Measurements from ENCODE around the gene WEE1. TPM values are rescaled to one million over a fixed set of nuclear protein-coding genes. Genes with fewer than 3 reads are reported as not detected.
"Not testable (repeated sequence)": the region's sequence is repeated elsewhere in the genome, so short reads cannot be mapped to it uniquely, and the experiment has no call there.

WEE1 gene
- total and polyA plus RNA-seq, 10 donors, result 6.3 to 30.6 (median 14.4) TPM

DNA sequence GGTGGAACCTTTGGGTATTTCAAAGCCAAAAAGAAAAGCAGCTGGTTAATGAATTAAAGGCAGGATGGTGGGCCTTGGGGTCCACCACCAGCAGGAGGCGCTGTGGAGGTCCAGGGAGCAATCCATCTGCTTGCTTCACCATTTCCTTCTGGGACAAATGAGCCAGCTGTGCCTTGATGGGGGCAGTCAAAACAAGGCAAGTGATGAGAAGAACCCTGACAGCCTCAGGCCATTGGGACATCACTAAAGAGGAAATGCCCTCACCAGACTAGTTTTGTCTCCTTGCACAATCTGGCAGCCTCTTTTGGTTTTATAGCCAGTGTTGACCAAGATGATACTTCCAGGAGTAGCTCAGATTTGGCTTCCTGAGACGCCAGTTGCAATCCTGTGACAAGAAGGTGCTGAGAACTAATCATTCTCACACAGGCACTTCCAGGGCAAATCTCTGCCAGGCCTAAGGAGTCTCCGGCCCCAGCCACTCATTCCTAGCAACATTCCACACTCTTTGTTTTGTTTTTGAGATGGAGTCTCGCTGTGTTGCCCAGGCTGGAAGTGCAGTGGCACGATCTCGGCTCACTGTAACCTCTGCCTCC, 38.2 kb upstream of the WEE1 start:
- no peak overlapping the region for H3K4me3 ChIP-seq
- peak; percentile 91 for DNase-seq
- 65 to 75% (median 71%) methylated on average over 6 of the region's 6 CpGs for WGBS, 5 donors
- TF ChIP-seq CTCF (IDR thresholded peaks at IDR 0.05 in 8 of 11, conservative IDR thresholded peaks at IDR 0.05 in 3 of 11) (peak; percentile 67 to 88 (median 81)), POLR2A (IDR thresholded peaks at IDR 0.05) (no peak), POLR2AphosphoS5 (IDR thresholded peaks at IDR 0.05) (peak in 2 of 3 donors; percentile 36 to 47)
- H3K4me1 ChIP-seq, result peaks cover 0 to 10% (median 6%) of the 10 kb centered on the region in 6 donors
- peaks cover 0 to 8% (median 0%) of the 10 kb centered on the region in 6 donors for H3K36me3 ChIP-seq
- no peaks in the 10 kb centered on the region for H3K27me3 ChIP-seq (replicated peaks in 1 of 7)
- no peaks in the 10 kb centered on the region for H3K9me3 ChIP-seq
- peak overlapping the region in 1 of 8 donors; percentile 25 for H3K27ac ChIP-seq
- intact Hi-C loops (cut with DNase I; ENCODE audit: low total_unique reads), result loop anchor here (2.0 kb wide), 1 partner anchor 78 kb away; no protein-coding TSS in a partner anchor

DNA sequence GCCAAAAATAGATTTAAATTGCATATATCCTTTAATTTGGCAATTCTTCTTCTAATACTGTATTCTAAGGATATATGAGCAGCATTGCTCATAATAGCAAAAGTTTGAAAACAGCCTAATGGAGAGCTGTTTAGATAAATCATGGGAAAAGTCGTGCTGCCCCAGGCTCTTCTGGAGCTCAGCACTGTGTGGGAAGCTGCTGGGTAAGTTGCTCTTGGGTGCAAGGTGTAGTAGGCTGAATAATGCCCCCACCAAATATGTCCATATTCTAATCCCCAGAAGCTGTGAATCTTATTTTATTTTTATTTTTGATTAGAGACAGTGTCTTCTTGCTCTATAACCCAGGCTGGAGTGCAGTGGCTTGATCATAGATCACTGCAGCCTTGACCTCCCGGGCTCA, 34.9 kb upstream of the WEE1 start:
- 86 to 96% (median 91%) methylated on average over 2 of the region's 2 CpGs for WGBS, 5 donors
- DNase-seq, result no peak
- no peak for TF ChIP-seq POLR2A (IDR thresholded peaks at IDR 0.05)
- no peak for TF ChIP-seq CTCF (IDR thresholded peaks at IDR 0.05 in 8 of 11, conservative IDR thresholded peaks at IDR 0.05 in 3 of 11)
- no peak for TF ChIP-seq POLR2AphosphoS5 (IDR thresholded peaks at IDR 0.05)
- intact Hi-C loops (cut with DNase I; ENCODE audit: low total_unique reads), result no loop called here
- Histone ChIP-seq H3K27ac (no peak overlapping the region), H3K4me1 (peaks cover 0 to 10% (median 6%) of the 10 kb centered on the region in 6 donors), H3K36me3 (peaks cover 0 to 4% (median 0%) of the 10 kb centered on the region in 6 donors), H3K9me3 (no peaks in the 10 kb centered on the region), H3K27me3 (replicated peaks in 1 of 7) (no peaks in the 10 kb centered on the region), H3K4me3 (no peak overlapping the region)

- intact Hi-C loops (cut with DNase I; ENCODE audit: low total_unique reads); H3K27me3 ChIP-seq (replicated peaks in 1 of 7); H3K36me3 ChIP-seq; H3K9me3 ChIP-seq; DNase-seq; H3K27ac ChIP-seq; H3K4me3 ChIP-seq: not testable (repeated sequence)
- peaks cover 0 to 12% (median 6%) of the 10 kb centered on the region in 6 donors for H3K4me1 ChIP-seq
- 66 to 81% (median 72%) methylated on average over 5 of the region's 5 CpGs for WGBS, 5 donors
Observed at GRCh38 chr11:9549216-9549615, 24.3 kb upstream of the WEE1 start.

- intact Hi-C loops (cut with DNase I; ENCODE audit: low total_unique reads), result no loop called here
- Histone ChIP-seq H3K4me1 (peaks cover 0 to 12% (median 6%) of the 10 kb centered on the region in 6 donors), H3K27ac (no peak overlapping the region), H3K27me3 (replicated peaks in 1 of 7) (no peaks in the 10 kb centered on the region), H3K36me3 (peaks cover 0 to 10% (median 0%) of the 10 kb centered on the region in 6 donors), H3K9me3 (peaks cover 0 to 4% (median 0%) of the 10 kb centered on the region in 8 donors), H3K4me3 (no peak overlapping the region)
- no peak for DNase-seq
- no peak for TF ChIP-seq POLR2A (IDR thresholded peaks at IDR 0.05)
- TF ChIP-seq POLR2AphosphoS5 (IDR thresholded peaks at IDR 0.05), result no peak
- TF ChIP-seq CTCF (IDR thresholded peaks at IDR 0.05 in 8 of 11, conservative IDR thresholded peaks at IDR 0.05 in 3 of 11), result no peak
- WGBS, 5 donors, result 81 to 88% (median 87%) methylated on average over 8 of the region's 8 CpGs
Observed at GRCh38 chr11:9550191-9550628, 23.3 kb upstream of the WEE1 start.

Measured in spleen (tissue), 11 donors.